HG03196 (cell line): ENCODE data around the gene XPOT.

ENCODE experiments used
- ATAC-seq: cut with Tn5 transposase; IDR thresholded peaks from one replicate; pipeline ENCODE4 v1.9.1; 2021; ENCODE audit not compliant: unreplicated experiment

Gene XPOT

DNA sequence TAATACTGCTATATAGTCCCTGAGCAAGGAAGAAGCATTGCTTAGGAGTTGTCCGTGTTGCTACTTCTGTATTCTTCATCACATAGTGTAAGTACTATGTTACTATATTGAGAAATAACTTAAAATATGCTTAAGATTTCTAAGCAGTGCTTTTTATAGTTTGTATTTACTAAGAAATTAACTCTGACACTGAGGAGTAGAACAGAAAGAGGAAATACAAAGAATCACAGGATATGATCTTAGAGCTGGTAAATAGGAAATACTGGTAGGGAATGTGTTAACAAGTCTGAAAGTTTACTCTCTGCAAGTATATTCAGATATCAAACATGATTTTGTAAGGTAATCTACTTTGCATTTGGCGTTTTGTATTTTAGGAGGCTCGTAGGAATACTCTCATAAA, 15.5 kb downstream of the XPOT start:
- no peak for ATAC-seq

GRCh38 chr12:64427988-64428387, 23.8 kb downstream of the XPOT start:
- no peak for ATAC-seq

DNA sequence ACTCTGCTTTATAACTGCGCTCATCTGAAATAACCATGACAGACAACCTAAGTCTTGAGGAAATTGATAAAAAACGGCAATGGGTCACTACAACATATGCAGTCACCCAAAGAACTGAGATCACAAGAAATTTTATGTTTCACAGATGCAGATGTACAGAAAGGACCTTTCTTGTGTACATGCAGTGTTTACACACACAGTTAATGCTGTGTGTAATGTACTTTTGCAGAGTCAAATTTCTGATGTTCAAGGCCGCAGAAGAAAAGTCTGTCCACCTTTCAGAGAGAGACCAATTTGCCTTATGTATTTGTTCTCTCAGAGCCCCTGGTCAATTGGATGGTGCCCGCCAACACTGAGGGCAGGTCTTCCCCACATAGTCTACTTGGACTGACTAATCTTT, 24.8 kb downstream of the XPOT start:
- ATAC-seq: no peak

DNA sequence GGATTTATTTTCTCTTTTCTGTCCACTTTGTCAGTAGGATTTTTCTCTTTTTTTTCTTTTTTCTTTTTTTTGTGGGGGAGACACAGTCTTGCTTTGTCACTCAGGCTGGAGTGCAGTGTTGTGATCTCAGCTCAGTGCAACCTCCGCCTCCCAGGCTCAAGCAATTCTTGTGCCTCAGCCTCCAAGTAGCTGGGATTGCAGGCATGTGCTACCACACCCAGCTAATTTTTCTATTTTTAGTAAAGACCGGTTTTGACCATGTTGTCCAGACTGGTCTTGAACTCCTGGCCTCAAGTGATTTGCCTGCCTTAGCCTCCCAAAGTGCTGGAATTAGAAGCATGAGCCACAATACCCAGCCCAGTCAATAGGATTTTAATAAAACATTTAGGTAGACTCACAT, 26.7 kb downstream of the XPOT start:
- no peak for ATAC-seq

DNA sequence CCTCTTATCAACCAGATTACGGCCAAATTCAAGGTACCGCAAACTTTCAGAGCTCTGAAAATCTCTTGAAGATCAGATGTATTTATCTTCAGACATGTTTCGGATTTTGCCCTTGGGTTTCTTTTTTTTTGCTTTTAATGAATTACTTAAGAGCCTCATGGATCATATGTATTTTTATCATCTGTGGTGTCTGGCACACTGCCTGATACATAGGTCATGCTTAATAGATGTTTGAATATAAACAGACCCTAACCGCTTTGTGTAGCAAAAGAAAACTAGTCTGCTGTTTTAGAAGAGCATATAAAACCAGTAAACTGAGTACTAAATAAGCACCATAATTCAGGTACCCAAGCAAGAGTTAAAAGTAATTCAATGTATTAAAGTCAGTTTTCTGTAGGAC, 27.6 kb downstream of the XPOT start:
- no peak for ATAC-seq

- ATAC-seq: no peak
These were observed 29.7 kb downstream of the XPOT start for GRCh38 chr12:64433915-64434314.

- ATAC-seq: no peak
These were observed 35.9 kb downstream of the XPOT start for GRCh38 chr12:64440100-64440499.

GRCh38 chr12:64445490-64445889, 41.3 kb downstream of the XPOT start:
- no peak for ATAC-seq

DNA sequence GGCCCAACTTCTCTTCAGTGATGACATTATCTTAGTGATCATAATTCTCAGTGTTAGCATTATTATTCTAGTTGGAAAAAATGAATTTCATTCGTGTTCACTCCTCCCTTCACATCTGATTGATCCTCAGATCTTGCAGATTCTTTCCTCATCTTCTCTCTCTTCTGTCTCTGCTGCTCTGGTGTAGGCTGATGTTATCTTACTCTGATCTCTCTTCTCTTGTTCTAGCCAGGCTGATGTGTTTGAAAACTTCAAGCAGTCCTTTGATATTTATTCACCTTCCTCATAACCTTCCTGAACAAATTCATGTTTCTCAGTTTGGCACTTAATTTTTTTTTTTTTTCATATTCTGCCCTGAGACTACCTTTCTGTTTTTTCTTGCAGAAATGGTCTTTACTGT, 42.1 kb downstream of the XPOT start:
- ATAC-seq: no peak

DNA sequence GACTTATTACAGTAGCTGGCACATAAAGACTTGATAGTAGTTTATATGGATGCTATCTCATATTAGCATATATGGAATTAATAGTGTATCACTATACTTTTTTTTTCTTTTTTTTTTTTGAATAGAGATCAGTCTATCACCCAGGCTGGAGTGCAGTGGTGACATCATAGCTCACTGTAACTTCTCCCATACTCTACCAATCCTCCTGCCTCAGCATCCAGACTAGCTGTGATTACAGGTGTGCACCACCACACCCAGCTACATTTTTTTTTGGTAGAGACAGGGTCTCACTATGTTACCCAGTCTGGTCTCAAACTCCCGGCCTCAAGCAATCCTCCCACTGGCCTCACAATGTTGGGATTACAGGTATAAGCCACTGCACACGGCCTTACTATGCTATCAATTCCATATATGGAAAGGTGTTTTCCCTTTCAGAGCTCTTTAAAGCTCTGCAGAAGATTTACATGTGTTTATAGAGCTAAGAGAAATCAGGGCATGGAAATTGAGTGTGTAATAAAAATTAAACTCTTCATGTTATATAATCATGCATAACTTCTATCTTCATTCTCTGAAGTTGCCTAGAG, 46.0 kb downstream of the XPOT start:
- no peak for ATAC-seq

- no peak for ATAC-seq
These were observed 46.7 kb downstream of the XPOT start for GRCh38 chr12:64450711-64451486.

DNA sequence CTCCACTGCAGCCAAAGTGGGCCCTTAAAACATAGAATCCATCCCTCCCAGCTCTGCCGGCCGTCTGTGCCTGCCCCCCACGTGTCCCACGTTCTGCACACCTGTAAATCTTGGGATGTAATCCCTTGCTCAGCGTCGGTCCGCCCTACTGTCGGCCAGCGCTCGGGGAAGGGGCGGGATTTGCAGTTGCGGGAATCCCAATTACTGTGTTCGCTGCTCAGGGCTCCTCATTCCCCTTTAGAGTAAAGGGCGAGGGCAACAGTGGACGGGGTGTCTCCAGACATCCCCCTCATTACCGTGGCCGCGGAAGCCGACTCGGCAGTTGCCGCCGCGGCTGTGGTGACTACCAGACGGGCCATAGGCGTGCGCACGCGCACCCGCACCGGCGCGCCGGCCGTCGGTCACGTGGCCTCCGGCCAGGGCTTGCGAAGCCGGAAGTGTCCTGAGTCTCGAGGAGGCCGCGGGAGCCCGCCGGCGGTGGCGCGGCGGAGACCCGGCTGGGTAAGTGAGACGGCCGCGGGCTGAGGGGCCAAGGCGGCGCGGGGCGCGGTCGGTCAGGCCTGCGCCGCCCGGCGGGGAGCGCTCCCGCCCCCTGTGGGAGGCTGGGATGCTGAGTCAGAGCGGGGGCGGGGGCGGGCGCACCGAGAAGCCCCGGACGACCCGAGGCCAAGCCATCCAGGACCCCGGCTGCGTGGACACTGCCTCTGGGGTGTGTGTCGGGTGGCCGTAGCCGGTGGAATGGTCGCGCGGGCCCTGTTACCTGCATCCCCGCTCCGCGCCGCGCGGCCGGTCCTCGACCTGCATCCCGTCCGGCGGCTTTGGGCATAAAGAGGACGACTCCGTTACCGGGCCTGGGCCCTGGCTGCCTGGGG, 47.7 kb downstream of the XPOT start, which contains the start of gene TBK1:
Gene TBK1 (plus strand): TSS at position 434 of the 872 bp plus-strand sequence. CDS start 3,751 bp downstream, outside the sequence.
- ATAC-seq: peak; percentile 87

- ATAC-seq: no peak
These were observed 48.6 kb downstream of the XPOT start for GRCh38 chr12:64452559-64453329.

- no peak for ATAC-seq
These were observed 51.3 kb downstream of the XPOT start for GRCh38 chr12:64455506-64455905.

GRCh38 chr12:64456119-64456518, 51.9 kb downstream of the XPOT start:
- ATAC-seq: no peak

GRCh38 chr12:64457032-64457431, 52.8 kb downstream of the XPOT start:
- ATAC-seq: no peak

DNA sequence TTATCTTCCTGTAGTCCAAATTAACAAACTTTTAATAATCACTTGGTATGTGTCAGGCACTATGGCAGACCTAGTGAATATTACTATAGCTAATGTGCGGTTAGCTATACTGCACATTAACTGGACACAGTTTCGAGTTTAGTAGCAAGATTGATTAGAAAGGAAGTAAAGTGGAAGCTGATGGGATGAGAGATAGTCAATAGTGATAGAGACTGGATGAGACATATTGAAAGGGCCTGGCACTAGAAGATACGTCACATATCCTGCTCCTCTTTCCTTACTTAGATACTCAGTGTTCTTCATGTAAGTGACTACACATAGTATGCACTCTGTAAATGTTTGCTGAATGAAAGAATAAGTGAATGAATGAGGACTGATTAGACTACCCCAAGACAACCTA, 53.3 kb downstream of the XPOT start:
- ATAC-seq: no peak

- ATAC-seq: no peak
These were observed 53.7 kb downstream of the XPOT start for GRCh38 chr12:64457923-64458322.

DNA sequence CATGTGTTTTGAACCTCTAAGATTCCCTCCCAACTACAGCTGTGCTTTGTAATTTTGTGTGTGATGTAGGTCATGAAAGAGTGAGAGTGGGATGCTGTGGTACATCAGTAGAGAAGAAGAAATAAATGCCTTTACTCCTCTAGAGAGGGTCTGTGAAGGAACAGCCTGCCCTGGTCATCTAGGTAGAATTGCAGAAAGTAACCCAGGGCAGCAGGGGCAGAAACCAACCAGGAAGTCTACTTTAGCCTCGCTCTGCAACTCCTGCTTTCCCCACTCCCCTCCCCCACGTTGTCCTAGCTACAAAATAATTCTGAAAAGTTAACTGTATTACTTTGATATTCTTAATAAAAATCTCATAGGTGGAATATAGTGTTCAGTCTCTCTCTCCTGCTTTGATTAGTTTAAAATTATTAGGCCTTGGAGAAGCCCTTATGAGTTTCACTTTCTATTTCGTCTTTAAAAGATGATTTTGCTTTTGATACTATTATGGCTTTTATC, 55.3 kb downstream of the XPOT start:
- ATAC-seq: peak; percentile 45

DNA sequence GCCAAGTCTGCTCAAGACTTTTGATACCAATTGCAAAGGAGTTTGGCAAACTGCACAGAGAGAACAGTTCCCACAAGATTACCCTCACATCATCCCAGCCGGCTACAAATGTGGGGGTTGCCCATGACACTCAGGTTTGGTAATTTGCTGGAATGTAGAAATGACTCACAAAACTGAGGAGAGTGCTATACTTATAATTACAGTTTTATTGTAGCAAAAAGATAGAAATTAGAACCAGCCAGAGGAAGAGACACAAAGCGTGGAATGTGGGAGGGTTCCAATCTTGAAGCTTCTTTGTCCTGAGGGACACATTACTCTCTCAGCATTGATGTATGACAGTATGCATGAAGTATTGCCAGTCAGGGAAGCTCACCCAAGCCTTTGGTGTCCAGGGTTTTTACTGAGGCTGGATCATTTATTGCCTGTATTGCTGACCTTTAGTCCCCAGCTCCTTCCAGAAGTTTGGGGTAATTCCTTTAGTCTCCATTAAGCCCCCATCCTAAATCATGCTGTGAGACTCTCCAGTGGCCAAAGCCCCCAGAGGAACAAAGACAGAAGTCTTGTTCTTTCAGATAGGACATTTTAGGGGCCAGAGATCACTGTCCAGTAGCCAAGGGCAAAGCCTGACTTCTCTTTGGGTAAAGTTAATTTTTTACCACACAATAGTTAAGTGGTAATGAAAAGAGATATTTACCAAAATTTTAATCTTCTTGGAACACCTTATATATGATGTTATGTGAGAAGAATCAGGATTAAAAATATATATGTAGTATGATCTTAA, 57.6 kb downstream of the XPOT start:
- no peak for ATAC-seq
